Loucy (cell line): ENCODE results near the gene INPPL1.

Experiments
- H2AFZ ChIP-seq: fragments of 200-600 bp; sonication (generic); 2 replicates; pipeline ENCODE4 v1.6.0; 2016; ENCODE audit warnings: antibody characterized with exemption, mild to moderate bottlenecking, low read length, moderate library complexity
- H3F3A ChIP-seq: fragments of 200-600 bp; 2 replicates; pipeline ENCODE4 v1.6.0; 2016; ENCODE audit warnings: antibody characterized with exemption, low read depth, mild to moderate bottlenecking
- H3K27me3 ChIP-seq: fragments of 200-600 bp; sonication (generic); 2 replicates; pipeline ENCODE4 v1.6.1; 2014; ENCODE audit warnings: low read length, mild to moderate bottlenecking; ENCODE audit not compliant: insufficient read depth, poor library complexity, severe bottlenecking
- H3K36me3 ChIP-seq: fragments of 200-600 bp; sonication (generic); 2 replicates; pipeline ENCODE4 v1.6.1; 2016; ENCODE audit warnings: low read length; ENCODE audit not compliant: insufficient read depth
- H3K4me1 ChIP-seq: fragments of 200-600 bp; sonication (generic); 2 replicates; pipeline ENCODE4 v1.5.1; 2014; ENCODE audit warnings: low read length, mild to moderate bottlenecking; ENCODE audit not compliant: insufficient read depth, poor library complexity, severe bottlenecking
- H3K4me2 ChIP-seq: fragments of 200-600 bp; sonication (generic); 2 replicates; pipeline ENCODE4 v1.6.0; 2014; ENCODE audit warnings: antibody characterized with exemption, low read length, low read depth, mild to moderate bottlenecking; ENCODE audit not compliant: poor library complexity, severe bottlenecking
- H3K4me3 ChIP-seq: fragments of 200-600 bp; sonication (generic); 2 replicates; pipeline ENCODE4 v1.5.1; 2014; ENCODE audit warnings: low read length, mild to moderate bottlenecking, mixed read lengths; ENCODE audit not compliant: poor library complexity, severe bottlenecking
- H3K79me2 ChIP-seq: fragments of 200-600 bp; sonication (generic); 2 replicates; pipeline ENCODE4 v1.6.1; 2014; ENCODE audit warnings: low read length; ENCODE audit not compliant: insufficient read depth
- H3K9ac ChIP-seq: fragments of 200-600 bp; sonication (generic); 2 replicates; pipeline ENCODE4 v1.6.0; 2014; ENCODE audit warnings: mild to moderate bottlenecking, low read depth, low read length, moderate library complexity; ENCODE audit not compliant: poor library complexity, severe bottlenecking
- H3K9me2 ChIP-seq: fragments of 200-600 bp; sonication (generic); replicated peaks from 2 replicates; pipeline ENCODE4 v1.6.1; 2016; ENCODE audit warnings: low read depth, low read length, mixed read lengths
- H3K9me3 ChIP-seq: fragments of 200-600 bp; sonication (generic); 2 replicates; pipeline ENCODE4 v1.6.1; 2014; ENCODE audit warnings: mild to moderate bottlenecking, antibody characterized with exemption, low read length, low read depth; ENCODE audit not compliant: insufficient read depth
- H4K20me1 ChIP-seq: fragments of 200-600 bp; sonication (generic); 2 replicates; pipeline ENCODE4 v1.6.0; 2014; ENCODE audit warnings: antibody characterized with exemption, low read length, mild to moderate bottlenecking; ENCODE audit not compliant: insufficient read depth, poor library complexity, severe bottlenecking
- CTCF ChIP-seq: fragments of 200-600 bp; sonication (generic); conservative IDR thresholded peaks from 2 replicates; pipeline ENCODE4 v1.5.1; 2014; ENCODE audit warnings: mild to moderate bottlenecking, antibody characterized with exemption, low read length
- EZH2phosphoT487 ChIP-seq: fragments of 200-600 bp; IDR thresholded peaks from 2 replicates; pipeline ENCODE4 v1.6.1; 2018; ENCODE audit warnings: antibody characterized with exemption, mild to moderate bottlenecking, moderate library complexity, borderline replicate concordance

INPPL1 gene

GRCh38 chr11:72223615-72224563 is 678 bp upstream of the INPPL1 start:
- H3K9ac ChIP-seq = peak overlapping the region; percentile 94

GRCh38 chr11:72225411-72225951 is 914 bp downstream of the INPPL1 start:
- no peak for TF ChIP-seq EZH2phosphoT487
- TF ChIP-seq CTCF = no peak
- Histone ChIP-seq H3F3A (no peaks in the 10 kb centered on the region), H3K9me2 (no peaks in the 10 kb centered on the region), H3K9ac (peak overlapping the region; percentile 94), H2AFZ (0 out of 2 replicates have a peak overlapping the region, but pooled peaks have one; percentile 32), H4K20me1 (peaks cover 24% of the 10 kb centered on the region), H3K36me3 (peaks cover 23% of the 10 kb centered on the region; the same call in 1 of the 2 replicates), H3K9me3 (no peaks in the 10 kb centered on the region), H3K4me3 (peak overlapping the region; percentile 99), H3K4me1 (peaks cover 38% of the 10 kb centered on the region), H3K79me2 (peaks cover 37% of the 10 kb centered on the region), H3K4me2 (peak overlapping the region; percentile 97), H3K27me3 (no peaks in the 10 kb centered on the region)

More at GRCh38 chr11:72223615-72224563, 678 bp upstream of the INPPL1 start:
- TF ChIP-seq CTCF (no peak), EZH2phosphoT487 (no peak)
- Histone ChIP-seq H3K9me2 (no peaks in the 10 kb centered on the region), H3K36me3 (peaks cover 7% of the 10 kb centered on the region; the same call in 1 of the 2 replicates), H2AFZ (peak overlapping the region; percentile 85), H3K4me2 (peak overlapping the region; percentile 97), H3K79me2 (peaks cover 37% of the 10 kb centered on the region), H3F3A (no peaks in the 10 kb centered on the region), H4K20me1 (peaks cover 24% of the 10 kb centered on the region), H3K9me3 (no peaks in the 10 kb centered on the region), H3K4me1 (peaks cover 38% of the 10 kb centered on the region), H3K4me3 (peak overlapping the region; percentile 99), H3K27me3 (no peaks in the 10 kb centered on the region)

- no peaks in the 10 kb centered on the region for H3K9me3 ChIP-seq
- TF ChIP-seq EZH2phosphoT487 (no peak), CTCF (no peak)
- H4K20me1 ChIP-seq = peaks cover 24% of the 10 kb centered on the region
- peaks cover 35% of the 10 kb centered on the region; the same call in 1 of the 2 replicates for H3K36me3 ChIP-seq
- peak overlapping the region; percentile 94 for H3K9ac ChIP-seq
- H3K4me3 ChIP-seq = peak overlapping the region; percentile 99
- H3F3A ChIP-seq = no peaks in the 10 kb centered on the region
- H3K27me3 ChIP-seq = no peaks in the 10 kb centered on the region
- peaks cover 37% of the 10 kb centered on the region for H3K79me2 ChIP-seq
- peak overlapping the region; percentile 97 for H3K4me2 ChIP-seq
- H3K9me2 ChIP-seq = no peaks in the 10 kb centered on the region
- H2AFZ ChIP-seq = no peak overlapping the region
- H3K4me1 ChIP-seq = peaks cover 37% of the 10 kb centered on the region
Observed at GRCh38 chr11:72226701-72227100, 2.1 kb downstream of the INPPL1 start.
